ENCODE data around the gene LEFTY2.
"Not testable (repeated sequence)": the region's sequence is repeated elsewhere in the genome, so short reads cannot be mapped to it uniquely, and the experiment has no call there.

The LEFTY2 gene, protein sequence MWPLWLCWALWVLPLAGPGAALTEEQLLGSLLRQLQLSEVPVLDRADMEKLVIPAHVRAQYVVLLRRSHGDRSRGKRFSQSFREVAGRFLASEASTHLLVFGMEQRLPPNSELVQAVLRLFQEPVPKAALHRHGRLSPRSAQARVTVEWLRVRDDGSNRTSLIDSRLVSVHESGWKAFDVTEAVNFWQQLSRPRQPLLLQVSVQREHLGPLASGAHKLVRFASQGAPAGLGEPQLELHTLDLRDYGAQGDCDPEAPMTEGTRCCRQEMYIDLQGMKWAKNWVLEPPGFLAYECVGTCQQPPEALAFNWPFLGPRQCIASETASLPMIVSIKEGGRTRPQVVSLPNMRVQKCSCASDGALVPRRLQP

DNA sequence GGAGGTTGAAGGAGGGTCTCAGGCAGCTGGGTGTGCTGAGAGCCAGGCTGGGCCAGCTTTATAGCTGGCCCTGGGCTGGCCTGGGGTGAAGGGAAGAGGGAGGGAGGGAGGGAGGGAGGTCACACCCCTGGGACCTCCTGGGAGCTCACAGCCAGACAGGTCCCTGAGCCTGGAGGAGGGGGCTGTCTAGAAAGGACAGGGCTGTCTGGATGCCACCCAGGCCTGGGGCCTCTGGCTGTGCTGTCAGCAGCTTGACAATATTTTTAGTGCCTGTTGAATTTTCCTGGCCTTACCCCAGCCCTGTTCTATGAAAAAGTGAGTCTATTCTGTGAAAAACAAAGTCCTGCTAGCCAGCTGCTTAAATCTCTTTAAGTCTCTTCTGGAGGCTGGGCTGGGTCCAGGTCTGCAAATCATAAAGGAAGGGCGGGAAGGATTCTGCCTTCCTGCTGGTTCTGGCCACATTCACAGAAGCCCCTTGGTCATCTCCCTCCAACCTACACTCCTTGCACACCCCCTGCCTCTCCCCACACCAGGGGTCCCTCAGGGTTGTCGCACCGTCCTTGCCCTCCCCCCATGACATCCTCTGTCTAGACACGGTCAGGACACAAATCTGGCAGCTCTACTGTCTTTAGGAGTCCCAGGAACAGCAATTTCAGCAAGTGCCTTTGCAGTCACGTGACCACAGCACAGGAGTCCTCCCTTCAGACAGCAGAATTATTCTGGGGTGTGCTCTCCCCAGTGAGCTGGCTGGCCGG is at the start of gene LEFTY2:
Gene LEFTY2, minus strand, starts transcription at position 34 of the 755 bp plus-strand sequence. CDS start 80 bp downstream, outside the sequence.
- DNase-seq (ENCODE audit: low read depth): no peak

- DNase-seq (ENCODE audit: low read depth): no peak
Measured at GRCh38 chr1:225987491-225988316, 46.7 kb upstream of the LEFTY2 start.

DNA sequence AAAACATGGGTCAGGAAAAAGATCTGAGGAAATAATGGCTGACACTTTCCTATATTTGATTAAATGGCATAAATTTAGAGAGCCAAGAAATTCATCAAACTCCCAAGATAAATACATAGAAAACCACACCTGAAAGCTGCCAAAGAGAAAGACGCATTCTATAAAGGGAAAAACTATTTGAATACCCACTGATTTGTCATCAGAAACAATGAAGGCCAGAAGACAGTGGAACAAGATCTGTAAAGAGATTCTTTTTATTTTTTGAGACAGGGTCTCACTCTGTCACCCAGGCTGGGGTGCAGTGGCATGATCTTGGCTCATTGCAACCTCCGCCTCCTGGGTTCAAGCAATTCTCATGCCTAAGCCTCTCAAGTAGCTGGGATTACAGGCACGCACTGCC is 40.7 kb upstream of the LEFTY2 start:
- DNase-seq (ENCODE audit: low read depth): no peak

- no peak for DNase-seq (ENCODE audit: low read depth)
Measured at GRCh38 chr1:225980005-225980836, 39.2 kb upstream of the LEFTY2 start.

- no peak for DNase-seq (ENCODE audit: low read depth)
Measured at GRCh38 chr1:225979421-225979820, 38.4 kb upstream of the LEFTY2 start.

DNA sequence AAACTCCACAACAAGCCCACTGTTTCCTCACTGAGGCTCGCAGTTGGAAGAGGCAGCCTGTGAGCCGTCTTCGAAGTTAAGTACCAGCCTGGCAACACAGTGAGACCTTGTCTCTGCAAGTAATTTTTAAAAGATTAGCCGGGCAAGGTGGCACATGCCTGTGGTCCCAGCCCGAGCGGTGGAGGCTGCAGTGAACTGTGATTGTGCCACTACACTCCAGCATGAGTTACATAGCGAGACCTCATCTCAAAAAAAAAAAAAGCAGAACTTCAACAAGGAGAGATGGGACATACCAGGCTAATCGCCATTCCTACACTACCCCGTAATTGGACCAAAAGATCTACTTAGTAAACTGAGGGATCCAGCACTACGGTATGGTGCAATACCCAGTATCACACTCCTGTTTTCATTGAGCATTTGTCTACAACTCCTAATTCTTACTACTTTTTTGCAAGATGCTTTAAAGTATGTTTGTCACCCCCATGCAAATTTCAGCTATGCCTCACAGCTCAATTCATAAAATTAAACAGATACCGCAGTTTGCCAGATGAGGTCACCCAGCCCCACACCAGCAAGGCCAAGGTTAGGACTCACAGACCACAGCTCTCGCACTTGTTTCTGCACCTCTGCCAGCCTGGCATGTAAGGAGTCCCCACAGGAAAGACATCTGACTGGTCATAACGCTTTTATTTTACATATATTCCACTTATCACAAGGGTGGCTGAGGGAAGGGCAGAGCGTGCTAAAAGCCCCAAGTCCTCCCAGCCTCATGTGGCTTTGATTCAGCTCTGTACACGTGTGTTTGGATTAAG is 37.1 kb upstream of the LEFTY2 start:
- DNase-seq (ENCODE audit: low read depth): no peak

DNA sequence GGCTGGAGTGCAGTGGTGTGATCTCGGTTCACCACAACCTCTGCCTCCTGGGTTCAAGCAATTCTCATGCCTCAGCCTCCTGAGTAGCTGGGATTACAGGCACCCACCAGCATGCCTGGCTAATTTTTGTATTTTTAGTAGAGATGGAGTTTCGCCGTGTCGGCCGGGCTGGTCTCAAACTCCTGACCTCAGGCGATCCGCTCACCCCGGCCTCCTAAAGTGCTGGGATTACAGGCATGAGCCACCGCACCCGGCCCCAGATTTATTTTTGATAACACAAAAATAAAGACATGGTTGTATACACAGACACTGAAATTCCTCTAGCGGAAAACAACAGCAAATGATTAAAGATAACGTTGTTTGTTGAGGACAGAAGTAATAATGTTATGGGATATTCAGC is 34.1 kb upstream of the LEFTY2 start:
- DNase-seq (ENCODE audit: low read depth): not testable (repeated sequence)

DNA sequence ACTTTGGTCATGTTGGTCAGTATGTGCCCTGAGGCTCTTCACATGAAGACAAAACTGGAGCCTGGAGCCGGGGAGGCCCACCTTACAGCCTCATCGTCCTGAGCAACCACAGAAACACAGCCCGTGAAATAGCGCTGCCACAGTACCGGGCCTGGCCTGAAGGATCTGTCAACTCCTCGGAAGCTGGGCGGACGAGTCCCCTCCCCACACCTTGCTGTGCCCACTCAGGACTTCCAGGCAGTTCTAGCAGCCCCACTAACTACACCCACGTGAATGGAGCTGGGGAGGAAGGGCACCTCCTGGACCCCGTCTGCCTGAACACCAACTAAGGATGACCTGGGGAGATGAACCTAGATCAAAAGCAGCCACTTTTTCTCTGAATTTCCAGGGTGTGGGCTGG is 33.4 kb upstream of the LEFTY2 start:
- DNase-seq (ENCODE audit: low read depth): no peak

DNA sequence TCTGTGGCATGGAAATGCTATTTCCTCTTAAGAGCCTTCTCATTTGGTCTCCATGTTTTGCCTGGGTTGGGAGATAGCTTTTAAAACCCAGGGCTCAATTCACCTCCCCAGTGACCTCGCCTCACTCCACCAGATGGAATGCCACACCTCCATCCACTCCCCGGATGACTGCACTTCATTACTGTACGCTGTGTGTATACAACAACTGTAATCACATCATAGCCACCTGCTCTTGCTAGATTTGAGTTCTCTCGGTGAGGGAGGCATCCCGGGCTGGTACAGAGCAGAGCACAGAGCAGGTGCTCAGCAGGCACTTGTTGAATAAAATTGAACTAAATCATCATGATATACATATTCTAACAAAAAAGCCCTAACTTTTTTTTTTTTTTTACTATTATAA is 32.1 kb upstream of the LEFTY2 start:
- no peak for DNase-seq (ENCODE audit: low read depth)

GRCh38 chr1:225972344-225973152 is 31.5 kb upstream of the LEFTY2 start:
- DNase-seq (ENCODE audit: low read depth): no peak

GRCh38 chr1:225970592-225971157 is 29.7 kb upstream of the LEFTY2 start:
- not testable (repeated sequence) for DNase-seq (ENCODE audit: low read depth)

DNA sequence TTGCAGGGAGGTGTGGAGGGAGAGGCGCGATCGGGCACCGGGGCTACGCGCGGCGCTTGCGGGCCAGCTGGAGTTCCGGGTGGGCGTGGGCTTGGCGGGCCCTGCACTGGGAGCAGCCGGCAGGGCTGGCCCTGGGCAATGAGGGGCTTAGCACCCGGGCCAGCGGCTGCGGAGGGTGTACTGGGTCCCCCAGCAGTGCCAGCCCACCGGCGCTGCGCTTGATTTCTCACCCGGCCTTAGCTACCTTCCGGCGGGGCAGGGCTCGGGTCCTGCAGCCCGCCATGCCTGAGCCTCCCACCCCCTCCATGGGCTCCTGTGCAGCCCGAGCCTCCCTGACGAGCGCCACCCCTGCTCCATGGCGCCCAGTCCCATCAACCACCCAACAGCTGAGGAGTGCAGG is 28.7 kb upstream of the LEFTY2 start:
- DNase-seq (ENCODE audit: low read depth): not testable (repeated sequence)

DNA sequence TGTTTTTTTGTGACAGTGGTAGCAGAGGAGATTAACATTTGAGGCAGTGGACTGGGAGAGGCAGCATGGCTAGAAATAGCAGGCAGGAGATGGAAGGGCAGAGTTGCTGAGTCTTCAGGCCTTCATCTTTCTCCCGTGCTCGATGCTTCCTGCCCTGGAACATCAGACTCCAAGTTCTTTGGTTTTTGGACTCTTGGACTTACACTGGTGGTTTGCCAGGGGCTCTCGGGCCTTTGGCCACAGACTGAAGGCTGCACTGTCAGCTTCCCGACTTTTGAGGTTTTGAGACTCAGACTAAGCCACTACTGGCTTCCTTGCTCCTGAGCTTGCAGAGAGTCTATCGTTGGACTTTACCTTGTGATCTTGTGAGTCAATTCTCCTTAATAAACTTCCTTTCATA is 24.2 kb upstream of the LEFTY2 start:
- DNase-seq (ENCODE audit: low read depth): no peak

DNA sequence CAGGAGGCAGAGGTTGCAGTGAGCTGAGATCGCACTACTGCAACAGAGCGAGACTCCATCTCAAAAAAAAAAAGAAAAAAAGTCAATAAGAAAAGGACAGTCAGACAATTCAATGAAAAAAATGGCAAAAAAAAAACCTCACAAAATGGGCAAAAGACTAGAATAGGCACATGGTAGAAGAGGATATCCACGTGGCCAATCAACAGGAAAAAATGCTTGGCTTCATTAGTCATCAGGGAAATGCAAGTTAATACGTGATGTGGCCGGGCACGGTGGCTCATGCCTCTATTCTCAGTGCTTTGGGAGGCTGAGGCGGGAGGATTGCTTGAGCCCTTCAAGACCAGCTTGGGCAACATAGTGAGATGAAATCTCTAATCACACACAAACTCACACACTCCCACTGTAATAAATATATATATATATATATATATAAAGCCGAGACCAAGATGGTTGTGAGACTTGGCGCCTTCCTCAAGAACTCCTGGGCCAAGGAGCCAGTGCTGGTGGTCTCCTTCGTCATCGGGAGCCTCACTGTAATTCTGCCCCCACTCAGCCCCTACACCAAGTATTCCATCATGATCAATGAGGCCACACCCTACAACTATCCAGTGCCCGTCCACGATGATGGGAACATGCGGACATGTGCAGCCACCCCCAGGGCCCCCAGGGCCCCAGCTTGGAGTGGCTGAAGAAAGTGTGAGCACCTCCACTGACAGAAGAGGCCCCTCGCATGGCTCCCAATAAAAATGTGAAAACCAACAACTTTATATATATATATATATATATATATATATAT is 22.9 kb upstream of the LEFTY2 start:
- no peak for DNase-seq (ENCODE audit: low read depth)

DNA sequence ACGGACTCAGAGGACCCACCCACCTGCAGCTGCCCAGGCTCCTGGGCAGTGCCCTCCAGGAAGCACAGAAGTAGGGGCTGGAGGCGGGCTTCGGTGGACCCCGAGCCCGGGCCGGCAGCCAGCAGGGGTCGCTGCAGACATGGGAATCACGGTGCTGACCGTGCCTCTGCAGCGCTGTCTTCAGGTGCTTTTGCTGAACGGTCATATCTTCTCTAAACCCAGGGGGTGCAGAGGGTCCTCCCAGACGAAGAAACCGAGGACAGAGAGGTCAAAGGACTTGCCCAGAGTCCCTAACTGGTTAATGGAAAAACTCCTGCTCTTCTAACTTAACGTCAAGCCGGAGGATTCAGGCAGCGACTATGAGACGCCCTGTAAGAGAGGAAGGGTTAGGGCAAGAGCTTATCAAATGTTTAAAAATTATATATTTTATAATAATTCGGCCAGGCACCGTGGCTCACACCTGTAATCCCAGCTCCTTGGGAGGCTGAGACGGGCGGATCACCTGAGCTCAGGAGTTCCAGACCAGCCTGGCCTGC is 21.5 kb upstream of the LEFTY2 start:
- peak; percentile 47 for DNase-seq (ENCODE audit: low read depth)

DNA sequence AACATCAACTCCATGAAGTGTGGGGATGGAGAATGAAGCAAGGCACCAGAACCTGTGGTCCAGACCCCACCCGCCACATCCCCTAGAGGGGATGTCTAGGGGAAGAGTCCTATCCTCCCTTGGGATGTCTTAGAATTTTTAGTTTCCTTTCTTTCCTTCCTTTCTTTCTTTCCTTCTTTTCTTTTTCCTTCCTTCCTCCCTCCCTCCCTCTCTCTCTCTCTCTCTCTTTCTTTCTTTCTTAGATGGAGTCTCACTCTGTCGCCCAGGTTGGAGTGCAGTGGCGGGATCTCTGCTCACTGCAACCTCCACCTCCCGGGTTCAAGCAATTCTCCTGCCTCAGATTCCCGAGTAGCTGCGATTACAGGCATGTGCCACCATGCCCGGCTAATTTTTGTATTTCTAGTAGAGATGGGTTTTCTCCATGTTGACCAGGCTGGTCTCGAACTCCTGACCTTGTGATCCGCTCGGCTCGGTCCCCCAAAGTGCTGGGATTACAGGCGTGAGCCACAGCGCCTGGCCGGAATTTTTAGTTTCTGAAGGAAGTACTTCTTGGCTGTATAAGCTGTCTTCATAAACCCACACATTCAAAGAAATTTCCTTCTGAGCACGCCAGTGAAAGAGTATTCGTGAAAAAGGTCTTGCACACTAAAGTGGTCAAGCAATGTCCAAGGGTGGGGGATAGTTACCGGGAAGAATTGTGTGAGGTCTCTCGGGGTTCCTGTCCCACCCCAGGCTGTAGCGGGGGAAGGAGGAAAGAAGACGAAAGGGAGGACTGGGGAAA is 20.8 kb upstream of the LEFTY2 start:
- DNase-seq (ENCODE audit: low read depth): no peak

GRCh38 chr1:225958041-225958440 is 17.0 kb upstream of the LEFTY2 start:
- DNase-seq (ENCODE audit: low read depth): no peak

DNA sequence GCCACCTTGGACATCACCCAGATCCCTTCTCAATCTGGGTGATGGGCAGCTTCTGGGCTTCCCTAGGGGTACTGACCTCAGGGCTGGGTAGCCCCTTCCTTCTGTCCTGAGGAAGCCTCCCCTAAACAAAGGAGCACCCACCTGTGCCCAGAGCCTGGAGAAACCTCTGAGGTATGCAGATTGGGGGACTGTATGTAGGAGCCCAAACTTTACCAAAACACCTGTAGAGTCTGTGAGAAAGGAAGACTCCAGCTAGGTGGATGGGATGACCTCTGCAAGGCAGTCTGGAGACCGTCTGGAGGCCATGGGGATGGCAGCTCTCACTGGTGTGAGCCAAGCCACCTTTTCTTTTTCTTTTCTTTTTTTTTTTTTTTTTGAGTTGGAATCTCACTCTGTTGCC is 13.7 kb upstream of the LEFTY2 start:
- DNase-seq (ENCODE audit: low read depth): no peak

Data from stimulated activated CD8-positive, alpha-beta memory T cell treated with anti-CD3 and anti-CD28 coated beads, Interleukin-15, amount 100 ng/mL, for 24 hours (primary cell).